DMS 273 (cell line): Measurements from ENCODE around the gene CBX8.

Source experiments
- DNase-seq: peaks from one replicate; lab custom pipeline; 2025; ENCODE audit not compliant: unreplicated experiment; lab: John Stamatoyannopoulos, UW

Gene CBX8

GRCh38 chr17:79806863-79807720 lies 10.2 kb upstream of the CBX8 start:
- DNase-seq: peak; percentile 48

GRCh38 chr17:79806446-79806760 lies 9.5 kb upstream of the CBX8 start:
- no peak for DNase-seq

GRCh38 chr17:79804856-79805696 lies 8.2 kb upstream of the CBX8 start:
- DNase-seq: no peak

GRCh38 chr17:79803997-79804855 lies 7.3 kb upstream of the CBX8 start:
- DNase-seq: peak; percentile 81

- DNase-seq: no peak
Observed at GRCh38 chr17:79803421-79803996, 6.6 kb upstream of the CBX8 start.

- DNase-seq: no peak
Observed at GRCh38 chr17:79802736-79803420, 6.0 kb upstream of the CBX8 start.

- DNase-seq: no peak
Observed at GRCh38 chr17:79802039-79802735, 5.3 kb upstream of the CBX8 start.

- DNase-seq: peak; percentile 75
Observed at GRCh38 chr17:79801156-79802038, 4.5 kb upstream of the CBX8 start.

GRCh38 chr17:79800325-79801155 lies 3.7 kb upstream of the CBX8 start:
- peak; percentile 93 for DNase-seq

- DNase-seq: peak; percentile 50
Observed at GRCh38 chr17:79799538-79800324, 2.9 kb upstream of the CBX8 start.

- peak; percentile 46 for DNase-seq
Observed at GRCh38 chr17:79799174-79799537, 2.3 kb upstream of the CBX8 start.

- peak; percentile 45 for DNase-seq
Observed at GRCh38 chr17:79798299-79799173, 1.7 kb upstream of the CBX8 start.

- peak; percentile 74 for DNase-seq
Observed at GRCh38 chr17:79797492-79798298, 818 bp upstream of the CBX8 start.

- DNase-seq: peak; percentile 63
Observed at GRCh38 chr17:79796444-79796762, 474 bp downstream of the CBX8 start.

- peak; percentile 57 for DNase-seq
Observed at GRCh38 chr17:79795795-79796443, 958 bp downstream of the CBX8 start.
